Choroid plexus epithelial cell (primary cell): ENCODE results near the gene NME3.

ENCODE experiments used
- DNase-seq: peaks from one replicate; pipeline ENCODE4 v3.0.0-alpha.2; 2010; ENCODE audit warnings: low read depth
- H3K4me3 ChIP-seq: 2 replicates; pipeline ENCODE4 v1.5.1; 2011; ENCODE audit warnings: low read depth, mild to moderate bottlenecking, control low read depth, low read length, moderate library complexity
- TF ChIP-seq, protein P1 (sequence below): conservative IDR thresholded peaks from 2 replicates; pipeline ENCODE4 v1.5.1; 2011; ENCODE audit warnings: low read depth, mild to moderate bottlenecking, control low read depth, inconsistent platforms, low read length, moderate library complexity

NME3 gene

DNA sequence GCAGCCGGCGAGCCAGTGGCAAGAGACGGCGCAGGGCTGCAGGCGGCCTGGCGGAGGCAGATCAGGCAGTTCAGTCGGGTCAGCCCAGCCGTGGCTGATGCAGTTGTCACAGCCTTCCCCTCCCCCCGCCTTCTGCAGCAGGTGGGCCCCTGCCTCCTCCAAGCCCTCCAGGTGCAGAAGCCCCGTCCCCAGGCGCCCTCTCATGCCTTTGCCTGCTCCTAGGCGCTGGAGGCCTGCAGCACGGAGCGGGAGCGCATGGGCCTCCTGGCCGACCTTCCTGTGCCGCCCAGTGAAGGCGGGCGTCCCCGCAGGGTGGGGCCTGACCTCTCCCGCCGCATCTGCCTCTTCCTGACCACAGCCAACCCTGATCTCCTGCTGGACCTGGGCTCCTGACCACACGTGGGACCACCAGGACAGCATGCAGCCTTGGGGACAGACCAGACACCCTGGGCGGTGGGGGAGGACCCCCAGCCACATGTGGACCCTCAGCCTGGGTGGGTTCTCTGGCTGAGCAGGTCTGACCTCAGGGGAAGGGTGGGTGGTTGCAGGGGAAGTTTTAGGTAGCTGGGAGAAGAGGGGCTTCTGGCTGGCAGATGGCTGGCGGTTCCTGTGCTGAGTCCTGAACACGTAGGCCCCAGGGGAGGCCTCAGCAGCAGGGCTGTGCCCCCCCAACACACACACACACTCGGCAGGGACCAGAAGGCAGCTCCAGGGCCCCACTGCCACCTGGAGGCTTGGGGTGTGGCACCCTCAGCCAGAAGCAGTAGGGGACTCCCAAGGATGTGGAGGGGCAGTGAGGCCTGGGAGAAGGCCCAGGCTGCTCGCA lies 4.7 kb upstream of the NME3 start:
- TF ChIP-seq, protein P1, sequence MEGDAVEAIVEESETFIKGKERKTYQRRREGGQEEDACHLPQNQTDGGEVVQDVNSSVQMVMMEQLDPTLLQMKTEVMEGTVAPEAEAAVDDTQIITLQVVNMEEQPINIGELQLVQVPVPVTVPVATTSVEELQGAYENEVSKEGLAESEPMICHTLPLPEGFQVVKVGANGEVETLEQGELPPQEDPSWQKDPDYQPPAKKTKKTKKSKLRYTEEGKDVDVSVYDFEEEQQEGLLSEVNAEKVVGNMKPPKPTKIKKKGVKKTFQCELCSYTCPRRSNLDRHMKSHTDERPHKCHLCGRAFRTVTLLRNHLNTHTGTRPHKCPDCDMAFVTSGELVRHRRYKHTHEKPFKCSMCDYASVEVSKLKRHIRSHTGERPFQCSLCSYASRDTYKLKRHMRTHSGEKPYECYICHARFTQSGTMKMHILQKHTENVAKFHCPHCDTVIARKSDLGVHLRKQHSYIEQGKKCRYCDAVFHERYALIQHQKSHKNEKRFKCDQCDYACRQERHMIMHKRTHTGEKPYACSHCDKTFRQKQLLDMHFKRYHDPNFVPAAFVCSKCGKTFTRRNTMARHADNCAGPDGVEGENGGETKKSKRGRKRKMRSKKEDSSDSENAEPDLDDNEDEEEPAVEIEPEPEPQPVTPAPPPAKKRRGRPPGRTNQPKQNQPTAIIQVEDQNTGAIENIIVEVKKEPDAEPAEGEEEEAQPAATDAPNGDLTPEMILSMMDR, result no peak

DNA sequence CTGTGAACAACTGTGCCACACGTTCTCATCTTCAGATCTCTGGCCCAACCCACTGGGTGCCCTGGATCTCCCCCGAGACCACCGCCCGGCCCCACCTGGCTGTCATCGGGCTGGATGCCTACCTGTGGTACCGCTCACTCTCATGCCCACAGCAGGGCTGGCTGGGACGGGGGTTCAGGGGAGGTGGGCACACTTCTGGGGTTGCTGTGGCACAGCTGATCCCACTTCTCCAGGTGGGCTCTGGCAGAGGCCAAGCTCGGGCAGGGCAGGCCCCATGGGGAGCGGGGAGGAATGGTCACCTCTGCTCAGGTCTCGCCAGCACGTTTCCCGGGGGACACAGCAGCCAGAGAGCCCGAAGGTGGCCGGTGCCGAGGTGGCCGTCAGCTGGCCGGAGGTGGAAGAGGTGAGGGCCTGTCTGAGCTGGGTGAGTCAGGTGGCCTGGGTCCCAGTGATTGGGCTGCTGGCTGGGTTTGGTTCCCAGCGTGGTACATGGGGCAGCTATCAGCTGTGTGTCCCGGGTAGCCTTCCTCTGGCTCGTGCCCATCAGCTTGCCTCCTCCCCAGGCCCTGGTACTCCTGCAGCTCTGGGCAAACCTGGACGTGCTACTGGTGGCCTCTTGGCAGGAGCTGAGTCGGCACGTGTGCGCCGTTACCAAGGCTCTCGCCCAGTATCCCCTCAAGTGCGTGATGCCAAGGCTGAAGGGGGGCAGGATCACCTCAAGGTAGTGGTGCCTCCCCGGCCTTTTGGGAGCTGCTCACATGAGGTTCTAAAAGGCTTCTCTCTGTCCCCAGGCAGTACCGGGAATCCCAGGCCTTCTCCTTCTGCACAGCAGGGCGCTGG lies 3.9 kb upstream of the NME3 start:
- DNase-seq, result no peak
- TF ChIP-seq, protein P1, result no peak
- no peak overlapping the region for H3K4me3 ChIP-seq

More for the DNA sequence above, 4.7 kb upstream of the NME3 start:
- H3K4me3 ChIP-seq, result no peak overlapping the region
- DNase-seq, result no peak

DNA sequence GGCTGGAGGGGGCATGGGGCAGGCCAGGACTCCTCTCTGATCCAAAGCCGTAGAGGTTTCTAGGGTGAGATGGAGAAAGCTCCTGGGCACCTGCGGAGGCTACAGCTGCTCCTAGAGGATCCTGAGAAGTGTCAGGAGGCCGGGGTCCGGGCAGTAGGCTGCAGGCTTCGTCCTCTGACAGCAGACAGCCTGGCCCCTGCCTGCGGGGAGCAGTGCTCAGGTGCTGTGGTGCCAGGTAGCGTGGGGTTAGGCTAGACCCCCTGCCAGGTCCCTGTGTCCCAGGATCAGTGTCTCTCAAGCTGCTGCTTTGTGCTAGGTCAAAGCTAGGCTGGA lies 3.1 kb upstream of the NME3 start:
- TF ChIP-seq, protein P1, result no peak
- H3K4me3 ChIP-seq, result peak overlapping the region; percentile 83
- no peak for DNase-seq

DNA sequence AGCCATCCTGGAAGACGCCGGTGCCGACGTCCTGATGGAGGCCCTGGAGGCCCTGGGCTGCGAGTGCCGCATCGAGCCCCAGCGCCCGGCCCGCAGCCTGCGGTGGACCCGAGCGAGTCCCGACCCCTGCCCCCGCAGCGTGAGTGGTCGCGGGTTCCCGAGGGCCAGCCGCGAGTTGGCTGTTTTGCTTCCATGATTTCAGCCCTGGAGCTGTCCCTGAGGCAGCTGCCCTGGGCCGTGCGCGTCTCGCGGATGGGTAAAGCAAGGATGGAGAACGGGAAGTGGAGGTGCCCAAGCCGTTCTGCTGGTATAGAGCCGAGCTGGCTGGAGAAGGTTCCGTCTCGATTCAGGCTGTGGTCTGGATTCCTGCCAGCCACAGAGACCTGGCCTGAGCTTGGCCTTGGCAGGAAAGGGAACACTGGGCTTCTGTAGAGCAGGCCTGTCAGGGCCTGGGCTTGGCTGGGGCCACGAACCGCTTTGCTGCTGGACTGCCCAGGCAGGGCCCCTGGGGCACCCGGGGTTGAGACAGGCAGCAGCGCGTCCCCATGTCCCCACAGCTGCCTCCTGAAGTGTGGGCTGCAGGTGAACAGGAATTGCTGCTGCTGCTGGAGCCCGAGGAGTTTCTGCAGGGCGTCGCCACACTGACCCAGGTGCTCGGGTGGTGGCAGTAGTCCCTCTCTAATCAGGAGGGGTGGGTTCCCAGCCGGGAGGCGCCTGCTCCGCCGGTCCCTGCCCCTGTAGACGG lies 2.5 kb upstream of the NME3 start:
- peak overlapping the region; percentile 83 for H3K4me3 ChIP-seq
- peak; percentile 41 for DNase-seq
- TF ChIP-seq, protein P1, result no peak

DNA sequence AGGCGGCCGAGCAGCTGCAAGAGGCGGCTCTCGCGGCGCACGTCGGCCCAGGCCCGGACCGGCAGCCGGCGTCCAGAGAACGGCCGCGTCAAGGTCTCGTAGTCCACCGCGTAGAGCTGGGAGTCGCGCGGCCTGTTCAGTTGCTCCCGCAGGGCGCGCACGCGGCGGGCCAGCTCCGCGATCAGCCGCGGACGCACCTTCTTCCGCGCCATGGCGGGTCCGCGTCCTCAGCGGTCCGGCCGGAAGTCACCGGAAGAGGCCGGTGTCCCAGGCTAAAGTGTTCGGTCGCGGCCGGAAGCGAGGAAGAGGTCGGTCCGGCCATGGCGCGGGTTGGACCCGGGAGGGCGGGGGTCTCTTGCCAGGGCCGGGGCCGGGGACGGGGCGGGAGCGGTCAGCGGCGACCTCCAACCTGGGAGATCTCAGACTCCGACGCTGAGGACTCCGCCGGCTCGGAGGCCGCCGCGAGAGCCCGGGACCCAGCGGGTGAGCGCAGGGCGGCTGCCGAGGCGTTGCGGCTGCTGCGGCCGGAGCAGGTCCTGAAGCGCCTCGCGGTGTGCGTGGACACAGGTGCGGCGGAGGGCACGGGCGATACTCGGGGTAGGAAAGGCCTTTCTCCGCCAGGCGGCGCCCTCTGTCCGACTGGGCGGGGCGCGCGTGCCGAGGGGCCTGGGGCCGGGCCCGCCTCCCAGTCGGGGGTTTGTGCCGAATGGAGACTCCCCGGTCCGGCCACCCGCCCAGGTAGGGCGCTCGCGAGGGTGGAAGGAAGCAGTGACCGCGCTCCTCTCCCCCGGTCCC lies 1.8 kb upstream of the NME3 start, which contains the start of gene MRPS34:
Gene MRPS34, minus strand, starts transcription at position 227 of the 795 bp plus-strand sequence. Its CDS starts 15 bp downstream, at position 212.
- peak within 1 kb of the TSS; percentile 83 for H3K4me3 ChIP-seq

More for the DNA sequence above, 1.8 kb upstream of the NME3 start, which contains the start of gene MRPS34:
- TF ChIP-seq, protein P1, result peak; percentile 52
- DNase-seq, result peak; percentile 86
